Measurements from ENCODE around the gene OR1C1.
"Not testable (repeated sequence)": the region's sequence is repeated elsewhere in the genome, so short reads cannot be mapped to it uniquely, and the experiment has no call there.

GRCh38 chr1:247710681-247711080, 49.7 kb downstream of the OR1C1 start:
- TF ChIP-seq EZH2 (IDR thresholded peaks at IDR 0.05; ENCODE audit: insufficient read depth, poor library complexity, severe bottlenecking); EZH2phosphoT487 (IDR thresholded peaks at IDR 0.05; ENCODE audit: insufficient read depth, low read depth): not testable (repeated sequence)

All from GM23248 (cell line).